K562 (cell line): ENCODE data around the gene ROM1. TPM values are rescaled to one million over a fixed set of nuclear protein-coding genes. Genes with fewer than 3 reads are reported as not detected.

ENCODE experiments used
- ARID3B ChIP-seq: fragments of 250-450 bp; sonication (Bioruptor Pico); IDR thresholded peaks from 2 replicates; pipeline ENCODE4 v1.4.0; 2020; ENCODE audit warnings: borderline replicate concordance
- BRF2 ChIP-seq: IDR thresholded peaks from 3 replicates; pipeline ENCODE4 v1.6.1; 2011; ENCODE audit warnings: borderline replicate concordance, mild to moderate bottlenecking; ENCODE audit not compliant: insufficient read length, insufficient read depth
- CEBPZ ChIP-seq: fragments of 150-350 bp; IDR thresholded peaks from 2 replicates; pipeline ENCODE4 v1.6.1; 2014; ENCODE audit warnings: low read depth, mild to moderate bottlenecking, low read length, borderline replicate concordance
- DPF2 ChIP-seq: fragments of 450-650 bp; IDR thresholded peaks from 2 replicates; pipeline ENCODE4 v1.6.1; 2016
- GATA2 ChIP-seq: sonication (generic); formaldehyde crosslinking; IDR thresholded peaks from 2 replicates; pipeline ENCODE4 v1.4.0; 2020; ENCODE audit warnings: mild to moderate bottlenecking, missing genetic modification reagents
- GTF2F1 ChIP-seq: IDR thresholded peaks from 2 replicates; pipeline ENCODE4 v1.6.1; 2011; ENCODE audit warnings: low read depth, low read length, improper control_type of control experiment
- MBD1 ChIP-seq: fragments of 250-450 bp; sonication (Bioruptor Pico); IDR thresholded peaks from 2 replicates; pipeline ENCODE4 v1.8.0; 2022; ENCODE audit warnings: inconsistent platforms
- MECOM ChIP-seq: fragments of 250-450 bp; sonication (Bioruptor Pico); IDR thresholded peaks from 2 replicates; pipeline ENCODE4 v1.8.0; 2022; ENCODE audit warnings: inconsistent platforms
- NEUROD1 ChIP-seq: fragments of 150-350 bp; IDR thresholded peaks from 2 replicates; pipeline ENCODE4 v1.6.1; 2014; ENCODE audit warnings: borderline replicate concordance, low read length, low read depth; ENCODE audit not compliant: partially characterized antibody
- NFIX ChIP-seq: fragments of 250-450 bp; sonication (Bioruptor Pico); IDR thresholded peaks from 2 replicates; pipeline ENCODE4 v1.4.0; 2020; ENCODE audit warnings: low read depth, mild to moderate bottlenecking, moderate library complexity
- RFX5 ChIP-seq: IDR thresholded peaks from 2 replicates; pipeline ENCODE4 v1.6.1; 2011; ENCODE audit warnings: low read depth, mild to moderate bottlenecking, improper control_type of control experiment, low read length
- SETDB1 ChIP-seq: IDR thresholded peaks from one replicate; pipeline ENCODE4 v1.6.1; 2012; ENCODE audit warnings: low read length, control low read depth, inconsistent platforms
- SRSF3 ChIP-seq: fragments of 200-400 bp; formaldehyde crosslinking; IDR thresholded peaks from 2 replicates; pipeline ENCODE4 v1.6.1; 2016; ENCODE audit warnings: mild to moderate bottlenecking, low read length, moderate library complexity; ENCODE audit not compliant: insufficient read depth
- TAF15 ChIP-seq: fragments of 200-400 bp; formaldehyde crosslinking; IDR thresholded peaks from 2 replicates; pipeline ENCODE4 v1.6.1; 2017; ENCODE audit warnings: mild to moderate bottlenecking, low read depth, low read length, moderate library complexity
- ZBTB5 ChIP-seq: fragments of 450-650 bp; IDR thresholded peaks from 2 replicates; pipeline ENCODE4 v1.6.1; 2017; ENCODE audit warnings: antibody characterized with exemption
- ZC3H11A ChIP-seq: IDR thresholded peaks from 2 replicates; pipeline ENCODE4 v1.6.1; 2012; ENCODE audit warnings: low read depth, low read length, improper control_type of control experiment
- ZNF232 ChIP-seq: sonication (generic); formaldehyde crosslinking; IDR thresholded peaks from 2 replicates; pipeline ENCODE4 v1.8.0; 2022; ENCODE audit warnings: mild to moderate bottlenecking, missing genetic modification reagents
- ZNF24 ChIP-seq: fragments of 450-650 bp; IDR thresholded peaks from 2 replicates; pipeline ENCODE4 v1.6.1; 2016
- ZNF696 ChIP-seq: fragments of 250-450 bp; sonication (Bioruptor Pico); conservative IDR thresholded peaks from 2 replicates; pipeline ENCODE4 v1.4.0; 2020; ENCODE audit warnings: mild to moderate bottlenecking, moderate library complexity
- polyA plus RNA-seq, 8 experiments: library from polyadenylated mRNA; depleted of rRNA in 4 of 8; stranded (reverse) in 5 of 8; unstranded in 3 of 8; fragments of >200 nt; fragmentation: Nextera tagmentation in 2 of 8; fragmentation: Illumina TruSeq in 1 of 8; extraction: Ambion mirVana in 2 of 8; extraction: Trizol in 1 of 8; gene quantifications; 2 replicates each; pipeline versions ENCODE4 v1.2.1 to v1.2.3, GENCODE V29; 2011 to 2014; ENCODE audit warnings: inconsistent platforms in 1 of 8, missing spikeins in 1 of 8
- total RNA-seq, 7 experiments: library from RNA; depleted of rRNA in 6 of 7; stranded (reverse); fragments of >200 nt in 6 of 7; fragmentation: Illumina TruSeq in 2 of 7; extraction: Trizol in 2 of 7; gene quantifications; 2 replicates each; pipeline versions ENCODE4 v1.2.1 to v1.2.3, GENCODE V29; 2011 to 2021; ENCODE audit warnings: low replicate concordance in 1 of 7

Gene ROM1
- total and polyA plus RNA-seq, 9 of the 15 experiments (the other 6 are each of a cell fraction or from before 2014, with no cell fraction given): 0.75 to 4.0 (median 2.6) TPM

- TF ChIP-seq CEBPZ (no peak), MECOM (CRISPR knock-in tag) (no peak), SRSF3 (no peak), ARID3B (CRISPR knock-in tag) (no peak), ZNF24 (no peak), MBD1 (no peak), BRF2 (no peak), SETDB1 (no peak), ZBTB5 (no peak), NFIX (CRISPR knock-in tag) (no peak), ZNF696 (CRISPR knock-in tag) (no peak), GTF2F1 (no peak), ZC3H11A (no peak), GATA2 (no peak), ZNF232 (no peak), RFX5 (no peak), DPF2 (peak; percentile 70), TAF15 (no peak), NEUROD1 (peak; percentile 14)
Observed at GRCh38 chr11:62611705-62612365, 1.2 kb upstream of the ROM1 start (continued).
